Gastrocnemius medialis (tissue), 4 donors: Measurements from ENCODE around the gene CALHM6. TPM values are rescaled to one million over a fixed set of nuclear protein-coding genes. Genes with fewer than 3 reads are reported as not detected.
"Not testable (repeated sequence)": the region's sequence is repeated elsewhere in the genome, so short reads cannot be mapped to it uniquely, and the experiment has no call there.

Source experiments
- ATAC-seq, 2 donors: fragments of 150-250 bp; one replicate each; pipeline ENCODE4 v1.9.1; 2016
- DNase-seq, 2 donors: peaks; one replicate each; pipeline ENCODE4 v3.0.0-alpha.2; 2019
- H3K27ac ChIP-seq, 4 donors: fragments of 200-600 bp; sonication (generic); 1 replicate in 1 of 4; 2 replicates in 3 of 4; pipeline ENCODE4 v1.5.1; 2016 to 2018; ENCODE audit warnings: mild to moderate bottlenecking in 2 of 4, moderate library complexity in 1 of 4
- H3K27me3 ChIP-seq, 3 donors: fragments of 200-600 bp; sonication (generic) in 2 of 3; 1 replicate in 1 of 3; 2 replicates in 2 of 3; pipeline versions ENCODE4 v1.5.1 to v1.6.0; 2016 to 2019; ENCODE audit warnings: mild to moderate bottlenecking in 1 of 3, moderate library complexity in 1 of 3
- H3K36me3 ChIP-seq, 2 donors: fragments of 200-600 bp; sonication (generic) in 1 of 2; one replicate each; pipeline ENCODE4 v1.5.1; 2017 to 2018
- H3K4me1 ChIP-seq, 2 donors: fragments of 200-600 bp; sonication (generic) in 1 of 2; one replicate each; pipeline ENCODE4 v1.5.1; 2016 to 2017; ENCODE audit warnings: mild to moderate bottlenecking in 2 of 2
- H3K4me3 ChIP-seq, 4 donors: fragments of 200-600 bp; sonication (generic) in 3 of 4; 1 replicate in 1 of 4; 2 replicates in 3 of 4; pipeline ENCODE4 v1.5.1; 2016 to 2019; ENCODE audit warnings: mild to moderate bottlenecking in 2 of 4
- H3K9me3 ChIP-seq, 3 donors: fragments of 200-600 bp; sonication (generic) in 2 of 3; 1 replicate in 1 of 3; 2 replicates in 2 of 3; pipeline ENCODE4 v1.5.1; 2016 to 2019
- POLR2A ChIP-seq, 2 donors: fragments of 450-650 bp; IDR thresholded peaks; one replicate each; pipeline ENCODE4 v1.6.1; 2017; ENCODE audit warnings: antibody characterized with exemption in 2 of 2, mild to moderate bottlenecking in 2 of 2, moderate library complexity in 2 of 2
- in situ Hi-C, 4 donors: fragments of 200-750 bp; cut with MboI; loops; one replicate each; pipeline versions ENCODE4 v1.15.0 to v1.8.0; 2017; ENCODE audit warnings: low sequenced_read_pairs in 4 of 4
- intact Hi-C: fragments of 100-400 bp; cut with DNase I; formaldehyde crosslinking; loops from one replicate; pipeline ENCODE4 v1.15.1; 2023; ENCODE audit warnings: low total_unique reads
- total RNA-seq, 4 donors: library from RNA; depleted of rRNA; stranded (reverse); fragments of >200 nt; gene quantifications; one replicate each; pipeline versions ENCODE4 v1.1.0 to v1.2.3, GENCODE V29; 2016
- TF ChIP-seq, protein P1 (sequence below), 5 experiments: fragments of 450-650 bp in 3 of 5; fragments of 200-600 bp in 2 of 5; sonication (generic) in 2 of 5; IDR thresholded peaks in 4 of 5; conservative IDR thresholded peaks in 1 of 5; 1 replicate in 4 of 5; 2 replicates in 1 of 5; pipeline ENCODE4 v1.5.1; 2016 to 2019; ENCODE audit warnings: antibody characterized with exemption in 5 of 5, mild to moderate bottlenecking in 3 of 5, moderate library complexity in 3 of 5

Gene CALHM6
- total RNA-seq, 4 donors from 2014 or later, result 0.63 to 2.3 (median 0.86) TPM

DNA sequence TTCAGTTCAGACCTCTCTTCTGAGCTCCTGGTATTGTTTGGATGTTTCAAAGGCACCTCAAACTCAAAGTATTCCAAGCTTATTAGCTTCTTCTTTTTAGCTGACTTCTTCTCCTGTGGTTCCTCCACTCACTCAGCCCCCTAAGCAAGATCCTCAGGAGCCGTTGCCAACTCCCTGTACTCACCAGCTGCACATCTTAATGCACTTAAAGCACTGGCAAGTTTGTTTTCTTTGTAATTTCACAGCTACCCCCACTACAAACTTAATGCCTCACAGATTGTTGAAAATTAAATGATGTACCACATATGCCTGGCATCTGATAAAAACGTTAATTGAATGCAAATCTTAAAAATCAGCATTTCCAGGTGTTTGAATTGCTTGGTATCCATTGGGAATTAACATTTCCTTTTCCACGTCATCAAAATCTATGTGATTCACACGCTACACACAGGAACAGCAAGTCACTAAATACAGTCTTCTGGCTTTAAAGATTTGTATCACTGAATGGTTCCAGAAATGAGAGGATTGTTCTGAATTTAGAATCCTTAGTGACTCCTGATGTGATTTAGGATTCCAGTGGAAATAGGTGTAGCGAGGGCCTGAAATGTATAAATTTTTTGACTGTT is 24.5 kb downstream of the CALHM6 start:
- H3K9me3 ChIP-seq, result no peaks in the 10 kb centered on the region
- intact Hi-C loops (no loop called here), in situ Hi-C loops (no loop called here)
- no peaks in the 10 kb centered on the region for H3K36me3 ChIP-seq
- TF ChIP-seq POLR2A (IDR thresholded peaks at IDR 0.05), result no peak
- TF ChIP-seq, protein P1, sequence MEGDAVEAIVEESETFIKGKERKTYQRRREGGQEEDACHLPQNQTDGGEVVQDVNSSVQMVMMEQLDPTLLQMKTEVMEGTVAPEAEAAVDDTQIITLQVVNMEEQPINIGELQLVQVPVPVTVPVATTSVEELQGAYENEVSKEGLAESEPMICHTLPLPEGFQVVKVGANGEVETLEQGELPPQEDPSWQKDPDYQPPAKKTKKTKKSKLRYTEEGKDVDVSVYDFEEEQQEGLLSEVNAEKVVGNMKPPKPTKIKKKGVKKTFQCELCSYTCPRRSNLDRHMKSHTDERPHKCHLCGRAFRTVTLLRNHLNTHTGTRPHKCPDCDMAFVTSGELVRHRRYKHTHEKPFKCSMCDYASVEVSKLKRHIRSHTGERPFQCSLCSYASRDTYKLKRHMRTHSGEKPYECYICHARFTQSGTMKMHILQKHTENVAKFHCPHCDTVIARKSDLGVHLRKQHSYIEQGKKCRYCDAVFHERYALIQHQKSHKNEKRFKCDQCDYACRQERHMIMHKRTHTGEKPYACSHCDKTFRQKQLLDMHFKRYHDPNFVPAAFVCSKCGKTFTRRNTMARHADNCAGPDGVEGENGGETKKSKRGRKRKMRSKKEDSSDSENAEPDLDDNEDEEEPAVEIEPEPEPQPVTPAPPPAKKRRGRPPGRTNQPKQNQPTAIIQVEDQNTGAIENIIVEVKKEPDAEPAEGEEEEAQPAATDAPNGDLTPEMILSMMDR (IDR thresholded peaks at IDR 0.05 in 4 of 5, conservative IDR thresholded peaks at IDR 0.05 in 1 of 5), result no peak
- ATAC-seq, result no peak
- DNase-seq, result no peak
- H3K4me1 ChIP-seq, result no peaks in the 10 kb centered on the region
- H3K27me3 ChIP-seq, result no peaks in the 10 kb centered on the region
- no peak overlapping the region for H3K4me3 ChIP-seq
- H3K27ac ChIP-seq, result no peak overlapping the region

DNA sequence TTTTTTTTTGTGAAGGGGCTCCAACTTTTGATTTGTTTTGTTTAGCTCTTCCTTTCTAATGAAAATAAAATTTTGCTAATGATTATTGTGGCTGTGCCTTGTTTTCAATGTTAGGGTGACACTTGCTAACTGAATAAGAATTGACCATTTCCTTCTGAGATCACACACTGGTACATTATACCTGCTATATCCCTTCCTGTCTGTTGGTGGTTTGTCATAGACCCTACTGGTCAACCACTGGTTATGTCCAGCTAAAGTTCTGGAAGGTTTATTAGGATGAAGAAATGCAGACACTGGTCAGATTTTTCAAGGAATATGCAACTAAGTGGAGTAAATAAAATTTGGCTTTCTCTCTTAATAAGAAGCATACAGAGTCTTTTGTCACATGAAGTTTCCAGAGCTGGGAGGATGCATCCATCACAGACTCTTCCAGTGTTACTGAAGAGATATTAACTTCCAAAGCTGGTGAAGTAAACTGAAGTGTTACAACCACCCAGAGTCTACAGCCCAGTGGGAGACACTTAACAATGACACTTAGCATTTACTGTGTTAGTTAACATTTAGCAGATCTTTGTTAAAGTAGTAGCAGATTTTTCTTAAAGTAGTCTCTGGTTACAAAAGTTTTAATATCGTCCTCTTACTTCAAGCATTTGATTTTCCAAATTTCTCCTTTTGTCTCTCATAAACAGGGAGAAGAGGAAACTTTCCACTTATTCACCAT is 30.6 kb downstream of the CALHM6 start:
- Histone ChIP-seq H3K27ac (no peak overlapping the region), H3K36me3 (no peaks in the 10 kb centered on the region), H3K4me3 (no peak overlapping the region), H3K4me1 (no peaks in the 10 kb centered on the region), H3K27me3 (no peaks in the 10 kb centered on the region), H3K9me3 (no peaks in the 10 kb centered on the region)
- DNase-seq, result no peak
- no peak for TF ChIP-seq POLR2A (IDR thresholded peaks at IDR 0.05)
- TF ChIP-seq, protein P1 (IDR thresholded peaks at IDR 0.05 in 4 of 5, conservative IDR thresholded peaks at IDR 0.05 in 1 of 5), result no peak
- intact Hi-C loops (no loop called here), in situ Hi-C loops (no loop called here)
- ATAC-seq, result no peak

DNA sequence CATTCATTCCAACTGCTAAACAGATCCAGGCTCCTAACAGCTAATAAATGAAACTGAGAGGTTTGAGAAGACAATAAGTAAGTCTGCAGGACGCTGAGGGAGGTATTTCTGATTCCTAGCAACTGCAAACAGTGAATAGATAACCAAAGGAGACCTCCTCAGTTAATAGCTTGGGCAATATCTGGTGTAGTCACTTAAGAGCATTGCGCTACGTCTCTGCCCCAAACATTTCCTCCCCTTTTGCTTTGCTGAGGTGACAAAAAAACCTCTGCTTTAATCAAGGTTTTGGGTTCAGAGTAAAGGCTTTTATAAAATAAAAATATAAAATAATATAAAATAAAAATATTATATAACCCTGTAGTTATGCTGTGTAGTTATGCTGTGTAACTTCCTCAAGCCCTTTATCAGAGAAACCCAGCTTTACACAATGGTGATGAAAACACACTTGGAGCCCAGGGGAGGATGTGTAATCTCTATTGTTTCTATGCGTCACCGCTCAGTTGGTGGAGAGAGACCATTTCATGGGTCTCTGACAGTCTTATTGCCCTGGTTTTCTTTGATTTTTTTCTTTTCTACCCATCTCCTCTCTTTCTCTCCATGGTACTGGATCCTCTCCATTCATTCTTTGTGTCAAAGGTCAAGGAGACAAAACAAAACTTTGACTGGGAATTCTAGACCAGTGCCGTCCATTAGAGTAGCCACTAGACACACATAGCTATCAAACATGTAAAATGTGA is 31.3 kb downstream of the CALHM6 start:
- H3K27me3 ChIP-seq, result no peaks in the 10 kb centered on the region
- no peak for DNase-seq
- H3K4me3 ChIP-seq, result no peak overlapping the region
- intact Hi-C loops, result no loop called here
- no peak overlapping the region for H3K27ac ChIP-seq
- H3K9me3 ChIP-seq, result no peaks in the 10 kb centered on the region
- H3K4me1 ChIP-seq, result no peaks in the 10 kb centered on the region
- in situ Hi-C loops, result no loop called here
- no peaks in the 10 kb centered on the region for H3K36me3 ChIP-seq
- TF ChIP-seq, protein P1 (IDR thresholded peaks at IDR 0.05 in 4 of 5, conservative IDR thresholded peaks at IDR 0.05 in 1 of 5), result no peak
- no peak for TF ChIP-seq POLR2A (IDR thresholded peaks at IDR 0.05)
- no peak for ATAC-seq

DNA sequence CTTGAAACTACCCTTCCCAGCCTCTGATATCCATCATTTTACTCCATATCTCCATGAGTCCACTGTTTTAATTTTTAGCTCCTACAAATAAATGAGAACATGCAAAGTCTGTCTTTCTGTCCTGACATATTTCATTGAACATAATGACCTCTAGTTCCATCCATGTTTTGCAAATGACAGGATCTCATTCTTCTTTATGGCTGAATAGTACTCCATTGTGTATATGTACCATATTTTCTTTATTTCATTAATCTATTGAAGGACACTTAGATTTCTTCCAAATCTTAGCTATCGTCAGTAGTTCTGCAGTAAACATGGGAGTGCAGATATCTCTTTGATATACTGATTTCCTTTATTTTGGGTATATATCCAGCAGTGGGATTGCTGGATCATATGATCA is 34.0 kb downstream of the CALHM6 start:
- H3K4me1 ChIP-seq, DNase-seq, H3K4me3 ChIP-seq, in situ Hi-C loops, H3K9me3 ChIP-seq, H3K27ac ChIP-seq, H3K27me3 ChIP-seq, ATAC-seq, intact Hi-C loops, H3K36me3 ChIP-seq: not testable (repeated sequence)

DNA sequence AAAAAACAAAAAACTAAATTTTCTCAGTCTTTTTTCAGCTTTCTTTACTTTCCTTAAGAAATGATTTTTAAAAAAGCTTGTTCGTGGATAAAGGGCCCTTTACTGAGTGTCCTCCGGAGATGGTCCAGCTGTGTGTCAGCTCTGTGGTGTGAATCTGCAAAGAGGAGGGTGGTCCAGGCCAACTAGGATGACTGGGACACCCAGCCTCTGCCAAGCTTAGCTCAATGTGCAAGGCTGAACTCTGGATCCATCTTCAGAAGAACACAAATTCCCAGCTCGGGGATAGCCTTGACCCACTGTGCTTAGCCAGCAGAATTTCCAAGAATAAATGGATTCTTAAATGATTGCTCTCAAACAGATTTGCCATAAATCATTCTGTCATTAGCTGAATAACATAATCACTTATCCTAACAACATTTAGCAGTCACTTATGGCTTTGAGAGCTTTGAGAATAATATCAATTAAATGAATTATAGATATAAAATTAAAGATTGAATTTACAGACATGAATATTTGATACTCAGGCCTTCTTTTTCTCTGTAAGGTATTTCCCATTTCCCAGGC is 36.0 kb downstream of the CALHM6 start:
- Histone ChIP-seq H3K27ac (no peak overlapping the region), H3K36me3 (no peaks in the 10 kb centered on the region), H3K27me3 (no peaks in the 10 kb centered on the region), H3K4me1 (no peaks in the 10 kb centered on the region), H3K4me3 (no peak overlapping the region), H3K9me3 (no peaks in the 10 kb centered on the region)
- ATAC-seq, result no peak
- intact Hi-C loops (no loop called here), in situ Hi-C loops (no loop called here)
- DNase-seq, result no peak
- TF ChIP-seq POLR2A (IDR thresholded peaks at IDR 0.05), result no peak
- TF ChIP-seq, protein P1 (IDR thresholded peaks at IDR 0.05 in 4 of 5, conservative IDR thresholded peaks at IDR 0.05 in 1 of 5), result no peak
